ENCODE measurements around the gene GDI1.
A peak's percentile ranks its signal among the peaks of the same experiment; 100 is the strongest.

Gene GDI1

DNA sequence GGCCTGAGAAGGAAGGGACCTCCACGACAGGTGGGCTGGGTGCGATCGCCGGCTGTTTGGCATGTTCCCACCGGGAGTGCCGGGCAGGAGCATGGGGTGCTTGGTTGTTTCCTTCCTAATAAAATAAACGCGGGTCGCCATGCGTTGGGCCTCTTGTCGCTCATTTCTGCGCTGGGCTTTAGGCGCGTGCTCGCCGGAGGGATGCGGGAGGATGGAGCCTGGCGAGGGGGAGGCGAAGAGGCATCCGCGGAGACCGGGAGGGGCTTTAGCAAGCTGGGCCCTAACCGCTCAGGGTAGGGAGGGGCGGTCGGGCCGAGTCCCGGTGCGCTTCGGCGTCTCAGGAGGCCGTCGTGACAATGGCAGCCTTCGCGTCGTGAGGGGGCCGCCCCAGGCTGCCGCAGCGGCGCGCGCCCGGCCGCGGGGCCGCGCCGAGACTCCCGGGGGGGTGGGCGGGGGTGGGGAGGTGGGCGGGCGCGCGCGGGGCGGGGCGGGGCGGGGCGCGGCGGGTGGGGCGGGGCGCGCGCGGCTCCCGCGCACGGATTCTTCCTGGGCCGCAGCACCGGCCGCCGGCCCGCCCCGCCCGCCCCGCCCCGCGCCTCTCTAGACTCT lies 476 bp upstream of the GDI1 start:
- peak in 1 of 3 donors; percentile 32 for DNase-seq (ENCODE audit: low read depth in 2 of 3, low spot score in 1 of 3)

DNA sequence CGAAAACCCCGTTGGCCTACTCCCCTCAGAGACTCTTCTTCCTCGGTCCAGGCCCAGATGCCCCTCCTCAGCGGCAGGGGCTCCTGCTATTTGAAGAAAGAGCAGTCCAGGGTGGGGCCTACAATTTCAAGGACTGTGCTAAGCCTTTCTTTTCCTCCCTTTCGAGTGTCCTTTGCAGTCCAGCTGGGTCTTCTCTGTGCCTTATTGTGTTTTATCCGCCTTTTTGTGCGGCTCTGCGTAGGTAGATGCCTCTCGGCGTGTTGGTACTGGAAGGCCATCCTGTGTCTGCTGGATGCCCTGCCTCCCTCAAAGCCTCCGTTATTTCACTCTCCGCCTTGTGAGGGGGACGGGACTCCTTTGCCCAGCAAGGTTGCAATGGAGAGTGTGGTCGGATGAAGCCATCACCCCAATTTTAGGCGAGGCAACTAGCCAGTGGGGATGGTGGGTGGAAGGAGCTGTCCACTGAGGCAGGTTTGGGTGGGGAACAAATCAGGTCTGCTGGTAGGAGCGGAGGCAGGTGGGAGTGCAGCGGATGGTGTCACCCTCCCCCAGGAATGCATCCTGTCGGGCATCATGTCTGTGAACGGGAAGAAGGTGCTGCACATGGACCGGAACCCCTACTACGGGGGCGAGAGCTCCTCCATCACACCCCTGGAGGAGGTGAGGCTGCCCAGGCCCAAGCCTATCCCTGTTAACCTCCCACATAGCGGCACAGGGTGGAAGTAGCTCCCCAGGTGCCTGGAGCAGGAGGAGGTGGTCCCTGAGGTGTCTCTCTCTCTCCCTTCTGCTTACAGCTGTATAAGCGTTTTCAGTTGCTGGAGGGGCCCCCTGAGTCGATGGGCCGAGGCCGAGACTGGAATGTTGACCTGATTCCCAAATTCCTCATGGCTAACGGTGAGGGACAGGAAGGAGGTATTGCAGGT lies 1.3 kb downstream of the GDI1 start:
- DNase-seq (ENCODE audit: low read depth in 2 of 3, low spot score in 1 of 3): no peak

DNA sequence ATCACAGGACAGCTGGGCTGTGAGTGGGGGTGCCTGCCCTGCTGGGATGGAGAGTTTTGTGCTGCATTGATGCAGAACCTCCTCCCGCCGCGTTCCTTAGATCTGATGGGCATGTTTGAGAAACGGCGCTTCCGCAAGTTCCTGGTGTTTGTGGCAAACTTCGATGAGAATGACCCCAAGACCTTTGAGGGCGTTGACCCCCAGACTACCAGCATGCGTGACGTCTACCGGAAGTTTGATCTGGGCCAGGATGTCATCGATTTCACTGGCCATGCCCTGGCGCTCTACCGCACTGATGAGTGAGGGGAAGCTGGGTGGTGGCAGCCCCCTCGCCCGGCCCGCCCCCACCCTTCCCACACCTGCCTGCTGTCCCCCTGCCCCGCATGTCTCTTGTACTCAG lies 2.9 kb downstream of the GDI1 start:
- no peak for DNase-seq (ENCODE audit: low read depth in 2 of 3, low spot score in 1 of 3)

DNA sequence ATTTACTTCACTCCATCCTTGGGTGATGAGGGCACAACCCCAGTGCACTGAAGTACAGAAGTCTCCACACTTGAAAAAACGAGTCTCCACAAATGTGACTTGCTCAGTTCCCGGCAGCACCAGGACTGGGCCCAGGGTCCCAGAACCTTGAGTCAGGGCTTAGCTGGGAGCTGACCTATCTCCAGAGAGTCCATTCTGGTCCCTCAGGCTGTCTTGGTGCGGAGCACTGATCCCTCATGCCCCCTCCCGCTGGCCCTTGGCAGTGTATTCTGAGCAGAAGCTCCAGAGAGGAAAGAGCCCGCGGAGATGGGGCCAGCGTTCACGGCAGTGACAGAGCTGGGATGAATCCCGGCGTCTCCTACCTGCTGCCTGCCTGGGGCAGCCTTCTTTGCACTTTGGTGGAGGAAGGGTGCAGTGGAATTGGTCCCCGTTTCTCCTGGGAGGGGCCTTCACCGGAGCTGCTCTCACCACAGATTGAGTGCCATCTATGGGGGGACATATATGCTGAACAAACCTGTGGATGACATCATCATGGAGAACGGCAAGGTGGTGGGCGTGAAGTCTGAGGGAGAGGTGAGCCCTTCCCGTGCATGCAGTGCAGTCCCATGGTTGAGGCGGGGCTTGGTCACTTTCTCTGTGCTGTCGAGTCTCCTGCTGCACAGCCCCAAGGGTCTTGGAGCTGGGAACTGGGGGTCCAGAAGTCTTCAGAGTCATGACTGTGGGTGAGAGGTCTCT lies 3.8 kb downstream of the GDI1 start:
- DNase-seq (ENCODE audit: low read depth in 2 of 3, low spot score in 1 of 3): no peak

DNA sequence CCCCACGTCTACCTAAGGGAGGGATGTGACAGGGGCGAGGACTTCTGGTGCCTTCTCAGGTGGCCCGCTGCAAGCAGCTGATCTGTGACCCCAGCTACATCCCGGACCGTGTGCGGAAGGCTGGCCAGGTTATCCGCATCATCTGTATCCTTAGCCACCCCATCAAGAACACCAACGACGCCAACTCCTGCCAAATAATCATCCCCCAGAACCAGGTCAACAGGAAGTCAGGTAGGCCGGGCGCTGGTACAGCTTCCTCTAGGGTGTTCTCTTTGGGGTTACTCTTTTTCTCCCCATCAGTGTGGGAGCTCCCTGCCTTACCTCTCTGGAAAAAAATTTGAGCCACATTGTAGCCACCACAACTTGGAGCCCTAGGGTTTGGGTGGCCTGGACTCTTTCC lies 4.6 kb downstream of the GDI1 start:
- no peak for DNase-seq (ENCODE audit: low read depth in 2 of 3, low spot score in 1 of 3)

DNA sequence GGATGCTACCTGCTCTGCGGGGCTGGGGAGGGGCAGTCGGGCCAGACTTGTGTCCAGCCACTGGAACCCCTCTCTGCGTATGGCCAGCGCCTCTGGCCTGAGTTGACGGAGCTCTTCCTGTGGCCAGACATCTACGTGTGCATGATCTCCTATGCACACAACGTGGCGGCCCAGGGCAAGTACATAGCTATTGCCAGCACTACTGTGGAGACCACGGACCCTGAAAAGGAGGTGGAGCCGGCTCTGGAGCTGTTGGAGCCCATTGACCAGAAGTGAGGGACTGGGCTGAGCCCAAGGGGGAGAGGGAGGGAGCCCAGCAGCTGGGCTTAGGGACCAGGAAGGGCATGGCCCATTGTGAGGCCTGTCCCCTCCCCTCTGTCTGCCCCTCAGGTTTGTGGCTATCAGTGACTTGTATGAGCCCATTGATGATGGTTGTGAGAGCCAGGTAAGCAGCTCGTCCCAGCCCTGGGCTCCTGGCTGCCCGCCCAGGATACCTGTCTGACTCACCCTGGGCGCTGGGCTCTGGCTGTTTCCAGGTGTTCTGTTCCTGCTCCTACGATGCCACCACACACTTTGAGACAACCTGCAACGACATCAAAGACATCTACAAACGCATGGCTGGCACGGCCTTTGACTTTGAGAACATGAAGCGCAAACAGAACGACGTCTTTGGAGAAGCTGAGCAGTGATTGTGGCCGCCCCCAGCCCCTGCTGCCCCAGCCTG lies 5.2 kb downstream of the GDI1 start:
- no peak for DNase-seq (ENCODE audit: low read depth in 2 of 3, low spot score in 1 of 3)

DNA sequence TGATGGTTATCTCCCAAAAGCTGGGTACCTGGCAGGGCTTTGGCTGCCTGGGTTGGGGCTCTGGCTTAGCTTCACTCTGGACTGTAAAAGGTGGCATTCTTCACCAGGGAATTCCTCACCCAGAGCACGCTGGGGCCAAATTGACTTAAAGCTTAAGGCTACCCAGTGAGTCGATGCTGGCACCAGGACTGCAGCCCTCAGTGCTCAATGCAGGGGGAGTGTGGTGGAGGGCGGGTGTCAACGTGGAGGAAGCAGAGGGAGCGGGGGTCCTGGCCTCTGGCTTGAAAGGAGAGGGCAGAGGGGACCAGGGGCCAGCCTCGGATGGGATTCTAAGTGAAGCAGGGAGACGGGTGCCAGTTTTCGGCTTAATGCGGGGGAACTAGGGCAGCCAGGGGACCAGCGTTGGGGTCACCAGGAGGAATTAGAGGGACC lies 6.5 kb downstream of the GDI1 start:
- DNase-seq (ENCODE audit: low read depth in 2 of 3, low spot score in 1 of 3): no peak

DNA sequence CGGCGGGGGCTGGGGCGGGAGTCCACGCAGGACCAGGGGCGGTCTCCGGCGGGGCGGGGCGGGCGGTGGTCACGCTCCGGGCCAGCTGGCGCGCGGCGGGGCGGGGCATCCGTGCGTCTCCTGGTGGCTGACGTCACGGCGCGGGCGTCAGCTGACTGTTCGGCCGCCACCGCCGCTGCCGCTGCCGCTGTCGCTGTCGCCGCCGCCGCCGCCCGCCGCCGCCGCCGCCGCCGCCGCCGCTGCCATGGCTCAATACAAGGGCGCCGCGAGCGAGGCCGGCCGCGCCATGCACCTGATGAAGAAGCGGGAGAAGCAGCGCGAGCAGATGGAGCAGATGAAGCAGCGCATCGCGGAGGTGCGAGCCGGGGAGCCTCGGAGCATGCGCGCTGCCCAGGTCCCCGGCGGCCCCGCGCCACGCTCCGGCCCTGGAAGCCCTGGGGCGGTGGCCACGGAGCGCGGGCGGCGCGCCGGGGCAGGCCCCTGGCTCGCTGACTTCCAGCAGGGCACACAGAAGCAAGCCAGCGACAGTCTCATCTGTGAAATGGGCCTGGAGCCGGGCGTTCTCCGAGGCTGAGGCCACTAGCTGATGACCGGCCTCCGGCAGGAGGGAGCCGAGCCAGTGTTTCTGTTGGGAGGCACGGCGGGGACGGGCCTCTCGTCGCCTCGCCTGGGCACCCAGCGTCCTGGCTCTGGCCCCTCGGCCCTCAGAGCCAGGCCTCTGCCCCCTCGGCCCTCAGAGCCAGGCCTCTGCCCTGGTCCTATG lies 7.2 kb downstream of the GDI1 start, which contains the start of gene FAM50A:
Gene FAM50A, plus strand, starts transcription at position 150 of the 763 bp plus-strand sequence. Its CDS starts 95 bp downstream, at position 245.
- peak in 2 of 3 donors; percentile 52 to 73 for DNase-seq (ENCODE audit: low read depth in 2 of 3, low spot score in 1 of 3)

DNA sequence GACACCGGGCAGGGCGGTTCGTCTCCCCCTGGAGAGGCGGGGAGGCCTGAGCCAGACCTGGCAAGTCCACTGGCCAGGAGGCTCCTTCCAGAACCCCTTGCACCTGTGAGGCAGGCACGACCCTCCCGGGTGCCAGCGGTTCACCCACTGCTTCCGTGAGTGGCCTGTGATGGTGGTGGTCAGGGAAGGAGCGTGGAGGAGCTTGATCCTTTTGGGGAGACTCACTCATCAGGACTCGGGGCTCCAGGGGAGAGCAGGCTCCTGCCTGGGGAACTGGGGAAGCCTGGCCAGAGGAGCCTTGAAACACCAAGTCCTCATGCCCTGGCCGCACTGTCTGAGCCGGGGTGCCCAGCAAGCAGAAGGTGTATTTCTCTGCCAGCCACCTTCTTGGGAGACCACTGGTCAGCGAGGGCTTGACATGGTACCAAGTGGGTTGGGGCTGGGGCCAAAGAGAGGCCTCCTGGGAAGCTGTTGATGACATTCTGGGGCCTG lies 7.8 kb downstream of the GDI1 start:
- DNase-seq (ENCODE audit: low read depth in 2 of 3, low spot score in 1 of 3): no peak

DNA sequence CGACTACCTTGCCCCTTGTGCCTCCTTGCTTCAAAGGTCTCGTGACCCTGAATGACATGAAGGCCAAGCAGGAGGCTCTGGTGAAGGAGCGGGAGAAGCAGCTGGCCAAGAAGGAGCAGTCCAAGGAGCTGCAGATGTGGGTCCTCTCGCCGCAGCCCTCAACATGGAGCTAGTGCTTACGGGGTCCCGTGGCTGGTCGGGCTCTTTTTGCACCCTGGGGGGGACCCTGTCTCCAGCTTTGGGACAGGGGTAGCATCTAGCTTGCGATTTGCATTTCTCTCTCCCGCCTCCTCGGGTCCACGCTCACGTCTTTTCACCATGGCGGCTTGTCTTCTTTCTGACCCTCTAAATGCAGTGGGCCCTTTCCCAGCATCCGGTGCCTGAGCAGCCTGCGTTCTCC lies 8.8 kb downstream of the GDI1 start:
- no peak for DNase-seq (ENCODE audit: low read depth in 2 of 3, low spot score in 1 of 3)

DNA sequence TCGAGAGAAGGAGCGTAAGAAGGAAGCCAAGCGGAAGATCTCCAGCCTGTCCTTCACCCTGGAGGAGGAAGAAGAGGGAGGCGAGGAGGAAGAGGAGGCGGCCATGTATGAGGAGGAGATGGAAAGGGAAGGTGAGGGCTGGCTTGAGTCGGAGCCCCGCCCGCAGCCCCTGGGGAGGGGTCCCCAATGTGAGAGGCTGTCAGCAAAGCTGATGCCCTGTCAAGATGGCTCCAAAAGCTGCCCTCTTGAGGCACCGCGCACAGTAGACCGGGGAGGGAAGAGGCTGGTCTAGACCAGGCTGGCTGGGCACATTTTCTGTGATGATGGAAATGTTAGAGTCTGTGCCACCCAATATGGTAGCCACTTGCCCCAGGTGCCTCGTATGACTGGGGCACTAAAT lies 9.5 kb downstream of the GDI1 start:
- DNase-seq (ENCODE audit: low read depth in 2 of 3, low spot score in 1 of 3): no peak

DNA sequence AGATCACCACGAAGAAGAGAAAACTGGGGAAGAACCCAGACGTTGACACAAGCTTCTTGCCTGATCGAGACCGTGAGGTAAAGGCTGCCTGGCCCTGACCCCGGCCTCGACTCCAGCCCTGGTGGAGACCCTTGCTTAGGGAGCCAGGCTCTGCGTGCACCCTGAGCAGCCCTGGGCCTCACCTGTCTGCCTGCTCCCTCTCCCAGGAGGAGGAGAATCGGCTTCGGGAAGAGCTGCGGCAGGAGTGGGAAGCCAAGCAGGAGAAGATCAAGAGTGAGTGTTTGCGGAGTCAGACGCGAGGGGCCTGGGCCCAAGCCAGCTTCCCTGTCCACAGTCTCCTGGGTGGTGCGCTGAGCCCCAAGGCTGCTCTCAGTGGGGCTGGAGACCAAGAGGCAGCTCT lies 11.5 kb downstream of the GDI1 start:
- DNase-seq (ENCODE audit: low read depth in 2 of 3, low spot score in 1 of 3): no peak

DNA sequence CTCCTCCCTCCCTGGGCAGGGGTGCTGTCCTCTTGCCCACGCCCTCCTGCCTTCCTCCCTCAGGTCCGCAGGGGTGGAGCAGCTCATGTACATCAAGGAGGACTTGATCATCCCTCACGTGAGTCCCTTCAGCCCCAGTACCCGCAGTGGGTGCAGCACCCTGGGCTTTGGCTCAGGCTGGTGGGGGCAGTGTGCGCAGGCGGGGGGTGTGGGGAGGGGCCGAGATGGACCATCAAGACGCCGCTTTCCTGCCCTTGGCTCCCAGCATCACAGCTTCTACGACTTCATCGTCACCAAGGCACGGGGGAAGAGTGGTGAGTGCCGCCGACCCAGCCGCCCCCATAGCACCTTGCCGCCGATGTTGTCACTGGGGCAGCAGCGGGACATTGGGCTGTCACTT lies 12.7 kb downstream of the GDI1 start:
- no peak for DNase-seq (ENCODE audit: low read depth in 2 of 3, low spot score in 1 of 3)

DNA sequence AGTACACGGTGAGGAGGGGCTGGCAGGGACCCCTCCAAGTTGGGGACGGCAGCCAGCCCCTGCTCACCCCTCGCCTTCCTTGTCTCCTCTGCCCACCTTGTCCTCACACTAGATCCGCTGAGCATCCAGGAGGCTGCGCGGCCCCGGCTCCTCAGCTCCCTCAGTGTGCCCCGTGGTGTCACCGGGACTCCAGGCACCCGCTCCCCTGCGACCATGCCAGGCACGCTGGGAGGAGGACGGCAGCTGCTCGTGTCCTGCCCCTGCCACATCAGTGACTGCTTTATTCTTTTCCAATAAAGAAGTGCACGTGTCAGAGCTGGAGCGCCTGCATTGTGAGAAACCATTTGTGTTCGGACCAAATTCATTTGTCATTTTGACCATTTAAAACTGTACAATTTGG lies 13.4 kb downstream of the GDI1 start:
- DNase-seq (ENCODE audit: low read depth in 2 of 3, low spot score in 1 of 3): no peak

DNA sequence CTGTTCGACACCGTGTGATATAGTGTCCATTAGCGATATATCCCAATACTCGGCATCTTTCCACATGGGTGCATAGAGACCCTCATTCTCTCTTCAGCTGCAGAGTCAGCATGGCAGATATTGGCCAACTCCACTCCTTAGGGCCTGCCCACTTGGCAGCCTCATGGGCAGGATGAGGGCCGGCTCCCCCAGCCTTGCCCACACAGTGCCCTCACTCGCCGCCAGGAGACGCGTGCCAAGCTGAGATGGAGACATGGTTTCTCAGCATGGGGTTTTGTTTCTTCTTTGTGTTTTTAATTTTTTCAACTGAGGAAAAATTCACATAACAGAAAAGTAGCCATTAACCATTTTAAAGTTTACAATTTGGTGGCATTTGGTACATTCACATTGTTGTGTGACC lies 15.9 kb downstream of the GDI1 start:
- DNase-seq (ENCODE audit: low read depth in 2 of 3, low spot score in 1 of 3): no peak

DNA sequence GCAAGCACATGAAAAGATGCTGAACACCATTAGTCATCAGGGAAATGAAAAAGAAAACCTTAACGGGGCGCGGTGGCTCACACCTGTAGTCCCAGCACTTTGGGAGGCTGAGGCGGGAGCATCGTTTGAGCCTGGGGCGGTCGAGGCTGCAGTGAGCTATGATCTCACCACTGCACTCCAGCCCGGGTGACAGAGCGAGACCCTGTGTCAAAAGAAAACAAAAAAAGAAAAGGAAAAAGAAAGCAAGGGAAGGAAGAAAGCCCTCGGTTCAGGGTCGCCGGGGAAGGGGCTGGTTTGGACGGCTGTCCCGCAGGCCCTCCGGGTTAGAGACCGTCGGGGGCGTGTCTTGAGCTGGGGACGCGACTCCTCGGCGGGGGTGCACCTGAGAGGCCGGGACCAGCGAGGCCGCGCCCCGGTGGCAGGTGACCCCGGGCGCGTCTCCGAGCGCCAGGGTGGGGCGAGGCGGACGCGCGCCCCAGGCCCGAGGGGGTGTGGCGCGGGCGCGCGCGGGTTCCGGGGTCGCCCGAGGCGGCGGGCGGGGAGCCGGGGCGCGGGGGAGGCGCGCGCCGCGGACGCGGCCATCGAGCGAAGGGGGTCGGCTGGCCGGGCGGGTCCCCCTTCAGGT lies 20.6 kb downstream of the GDI1 start:
- DNase-seq (ENCODE audit: low read depth in 2 of 3, low spot score in 1 of 3): no peak

DNA sequence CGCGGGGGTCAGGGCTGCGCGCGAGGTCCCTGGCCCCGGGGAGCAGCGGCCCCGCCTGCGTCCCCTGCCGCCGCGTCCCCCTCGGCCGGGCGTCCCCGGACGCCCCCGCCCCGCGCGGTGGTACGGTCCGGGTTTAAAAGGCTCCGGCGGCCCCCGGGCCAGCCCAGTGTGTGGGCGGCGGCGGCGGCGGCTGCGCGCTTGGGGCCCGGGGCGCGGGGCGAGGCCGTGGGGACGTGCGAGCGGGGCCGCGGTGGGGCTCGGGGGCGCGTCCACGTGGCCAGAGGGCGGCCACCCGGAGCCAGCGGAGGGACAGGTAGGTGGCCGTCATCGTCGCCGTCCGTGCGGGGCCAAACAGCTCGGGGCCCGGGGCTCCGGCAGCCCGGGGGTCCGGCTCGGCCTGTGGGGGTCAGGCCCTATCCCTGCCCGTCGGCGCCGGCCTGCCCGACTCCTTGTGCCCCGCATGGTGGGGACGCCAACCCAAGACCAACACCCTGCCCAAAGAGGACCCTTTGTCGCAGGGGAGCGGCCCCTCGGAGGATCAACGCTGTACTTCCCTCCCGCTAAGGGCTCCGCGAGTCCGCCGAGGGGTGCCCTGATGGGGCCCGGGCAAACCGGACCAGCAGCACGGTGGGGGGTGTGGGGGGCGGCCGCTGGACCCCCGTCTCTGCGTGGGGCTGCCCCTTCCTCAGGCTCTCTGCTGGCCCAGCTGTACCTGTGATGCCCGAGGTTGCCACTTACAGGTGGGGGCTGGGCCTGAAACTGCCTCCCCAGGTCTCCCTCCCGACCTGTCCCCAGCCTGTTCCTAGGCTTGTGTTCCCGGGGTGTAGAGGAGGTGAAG lies 21.4 kb downstream of the GDI1 start, which contains the start of gene PLXNA3:
Gene PLXNA3, plus strand, starts transcription at position 166 of the 838 bp plus-strand sequence. CDS start 1,903 bp downstream, outside the sequence.
- DNase-seq (ENCODE audit: low read depth in 2 of 3, low spot score in 1 of 3): no peak

DNA sequence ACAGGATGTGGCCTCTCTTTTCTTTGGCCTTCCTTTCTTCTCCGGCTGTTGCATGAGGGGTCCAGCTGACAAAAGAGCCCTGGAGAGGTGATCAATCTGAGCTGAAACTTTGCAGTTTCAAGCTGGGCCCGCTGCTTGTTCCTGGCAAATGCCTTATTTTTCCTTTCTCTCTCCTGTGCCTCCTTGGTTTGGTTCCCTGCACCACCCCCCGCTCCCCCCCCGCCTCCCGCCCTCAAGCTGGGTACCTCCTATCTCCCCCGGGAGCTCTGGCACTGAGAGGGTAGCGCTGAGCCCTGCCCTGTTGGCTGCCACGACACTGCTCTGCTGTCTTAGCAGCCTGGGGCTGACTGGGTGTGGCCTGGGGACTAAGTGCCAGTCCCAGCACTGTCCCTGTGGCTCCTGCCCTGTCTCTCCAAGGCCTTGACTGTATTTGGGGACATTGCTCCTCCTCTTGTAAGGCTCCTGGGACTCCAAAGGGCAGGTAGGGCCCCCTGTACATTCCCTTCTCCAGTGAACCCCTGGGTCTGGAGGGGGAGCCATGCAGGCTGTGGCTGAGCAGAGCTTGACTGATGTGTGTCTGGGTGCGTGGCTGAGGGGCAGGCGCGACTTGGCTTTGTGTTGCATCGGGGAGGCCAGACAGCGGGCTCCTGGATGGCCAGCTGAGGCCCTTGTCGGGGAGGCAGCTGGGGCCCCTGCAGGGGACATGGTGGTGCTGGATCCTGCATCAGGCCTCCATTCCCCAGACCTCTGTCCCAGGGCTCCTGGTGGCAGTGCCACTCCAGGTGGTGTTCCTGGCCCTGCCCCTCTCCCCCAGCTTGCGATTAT lies 22.2 kb downstream of the GDI1 start:
- no peak for DNase-seq (ENCODE audit: low read depth in 2 of 3, low spot score in 1 of 3)

All from stimulated activated CD4-positive, alpha-beta T cell treated with anti-CD3 and anti-CD28 coated beads, Interleukin-12 subunit alpha, Interleukin-12 subunit beta, amount 100 ng/mL, for 48 hours (primary cell).